Activated CD4-positive, alpha-beta memory T cell treated with anti-CD3 and anti-CD28 coated beads, Interleukin-2, amount 10 ng/mL, durations not matched to agents 7 days and 5 days (primary cell): ENCODE results near the gene FCMR. TPM values are rescaled to one million over a fixed set of nuclear protein-coding genes. Genes with fewer than 3 reads are reported as not detected.
A peak's percentile ranks its signal among the peaks of the same experiment; 100 is the strongest.
"Not testable (repeated sequence)": the region's sequence is repeated elsewhere in the genome, so short reads cannot be mapped to it uniquely, and the experiment has no call there.

ENCODE experiments used
- CTCF ChIA-PET: fragments of 350-600 bp; sonication (Branson Sonifier 250); formaldehyde crosslinking; loops from one replicate; lab custom pipeline; 2021; ENCODE audit warnings: antibody characterized with exemption, inconsistent platforms; lab: Charles Lee
- POLR2A ChIA-PET: fragments of 350-600 bp; sonication (Branson Sonifier 250); formaldehyde crosslinking; loops from one replicate; lab custom pipeline; 2021; ENCODE audit warnings: antibody characterized with exemption; lab: Charles Lee
- DNase-seq: peaks from one replicate; pipeline ENCODE4 v3.0.0-alpha.2; 2020
- H3K27ac Mint-ChIP-seq: one replicate; pipeline ENCODE4 v1.8.0; 2021; ENCODE audit warnings: mild to moderate bottlenecking, mixed read lengths
- H3K27me3 Mint-ChIP-seq: one replicate; pipeline ENCODE4 v1.8.0; 2021; ENCODE audit warnings: mixed read lengths
- H3K36me3 Mint-ChIP-seq: one replicate; pipeline ENCODE4 v1.8.0; 2021; ENCODE audit warnings: low read depth, mixed read lengths
- H3K4me1 Mint-ChIP-seq: one replicate; pipeline ENCODE4 v1.8.0; 2021; ENCODE audit warnings: mixed read lengths
- H3K4me3 Mint-ChIP-seq: one replicate; pipeline ENCODE4 v1.8.0; 2021; ENCODE audit warnings: mild to moderate bottlenecking, mixed read lengths
- H3K9me3 Mint-ChIP-seq: one replicate; pipeline ENCODE4 v1.8.0; 2021; ENCODE audit warnings: mixed read lengths
- total RNA-seq, 2 experiments: library from RNA; stranded (reverse); gene quantifications; one replicate each; pipeline ENCODE4 v1.2.3, GENCODE V29; 2021

Gene FCMR
- total RNA-seq, 2 experiments from 2014 or later, result 117 to 121 TPM

GRCh38 chr1:206930210-206930798, 8.6 kb upstream of the FCMR start:
- DNase-seq, result peak; percentile 25
- POLR2A ChIA-PET, result no interaction called here
- peaks cover 20% of the 10 kb centered on the region for H3K4me1 Mint-ChIP-seq
- H3K27ac Mint-ChIP-seq, result peak overlapping the region; percentile 65
- H3K9me3 Mint-ChIP-seq, result no peaks in the 10 kb centered on the region
- H3K27me3 Mint-ChIP-seq, result no peaks in the 10 kb centered on the region
- no peaks in the 10 kb centered on the region for H3K36me3 Mint-ChIP-seq
- CTCF ChIA-PET, result interaction anchor here (0.8 to 9.2 kb wide), 7 partner anchors 14 to 121 kb away, joined by 3 to 88 read pairs (median 6); no protein-coding TSS in a partner anchor
- no peak overlapping the region for H3K4me3 Mint-ChIP-seq

DNA sequence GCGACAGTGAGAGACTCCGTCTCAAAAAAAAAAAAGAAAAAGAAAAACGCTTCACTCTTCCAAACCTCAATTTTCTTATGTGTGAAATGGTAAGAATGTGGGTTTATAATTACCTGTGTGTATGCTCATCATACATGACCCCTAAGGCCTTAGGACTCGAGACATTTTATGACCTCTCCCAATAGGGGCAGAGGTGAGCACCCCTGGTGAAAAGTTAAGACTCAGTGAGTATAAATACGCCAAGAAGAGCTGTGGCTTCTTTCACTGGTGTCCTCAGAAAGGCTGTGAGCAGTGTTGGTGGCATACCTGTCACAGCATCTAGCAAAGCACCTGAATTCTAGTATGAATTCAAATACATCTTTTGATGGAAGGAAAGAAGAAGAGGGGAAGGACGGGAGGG, 7.8 kb upstream of the FCMR start:
- Mint-ChIP-seq H3K4me1 (peaks cover 20% of the 10 kb centered on the region), H3K27me3 (no peaks in the 10 kb centered on the region), H3K36me3 (no peaks in the 10 kb centered on the region), H3K9me3 (no peaks in the 10 kb centered on the region), H3K27ac (no peak overlapping the region), H3K4me3 (no peak overlapping the region)
- DNase-seq, result no peak
- ChIA-PET POLR2A (no interaction called here), CTCF (interaction anchor here (0.8 kb wide), 1 partner anchor 17 kb away, joined by 5 read pairs; no protein-coding TSS in a partner anchor)

DNA sequence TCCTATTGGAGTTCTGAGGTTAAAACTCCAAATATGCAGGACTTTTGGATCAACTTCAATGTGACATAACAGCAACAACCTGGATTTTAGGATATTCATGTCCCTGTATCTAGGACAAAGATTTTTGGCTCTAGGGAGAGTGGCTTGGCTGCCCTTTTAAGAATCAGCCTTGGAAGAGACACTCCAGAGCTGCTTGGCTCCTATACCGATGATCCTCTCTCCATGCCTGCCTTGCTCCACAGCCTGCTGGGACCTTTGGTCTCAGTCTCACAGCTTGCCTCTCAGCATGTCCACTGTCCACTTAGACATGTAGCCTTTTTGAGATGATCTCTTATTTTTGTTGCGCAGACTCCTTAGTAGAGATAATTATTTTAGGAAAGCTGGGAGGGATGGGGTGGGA, 4.5 kb upstream of the FCMR start:
- no peaks in the 10 kb centered on the region for H3K36me3 Mint-ChIP-seq
- H3K4me1 Mint-ChIP-seq, result peaks cover 21% of the 10 kb centered on the region
- no peak for DNase-seq
- H3K4me3 Mint-ChIP-seq, result no peak overlapping the region
- no peaks in the 10 kb centered on the region for H3K9me3 Mint-ChIP-seq
- CTCF ChIA-PET, result interaction anchor here (0.7 to 3.0 kb wide), 5 partner anchors 10 to 109 kb away, joined by 4 to 22 read pairs (median 10); no protein-coding TSS in a partner anchor
- no peak overlapping the region for H3K27ac Mint-ChIP-seq
- H3K27me3 Mint-ChIP-seq, result no peaks in the 10 kb centered on the region
- POLR2A ChIA-PET, result no interaction called here

DNA sequence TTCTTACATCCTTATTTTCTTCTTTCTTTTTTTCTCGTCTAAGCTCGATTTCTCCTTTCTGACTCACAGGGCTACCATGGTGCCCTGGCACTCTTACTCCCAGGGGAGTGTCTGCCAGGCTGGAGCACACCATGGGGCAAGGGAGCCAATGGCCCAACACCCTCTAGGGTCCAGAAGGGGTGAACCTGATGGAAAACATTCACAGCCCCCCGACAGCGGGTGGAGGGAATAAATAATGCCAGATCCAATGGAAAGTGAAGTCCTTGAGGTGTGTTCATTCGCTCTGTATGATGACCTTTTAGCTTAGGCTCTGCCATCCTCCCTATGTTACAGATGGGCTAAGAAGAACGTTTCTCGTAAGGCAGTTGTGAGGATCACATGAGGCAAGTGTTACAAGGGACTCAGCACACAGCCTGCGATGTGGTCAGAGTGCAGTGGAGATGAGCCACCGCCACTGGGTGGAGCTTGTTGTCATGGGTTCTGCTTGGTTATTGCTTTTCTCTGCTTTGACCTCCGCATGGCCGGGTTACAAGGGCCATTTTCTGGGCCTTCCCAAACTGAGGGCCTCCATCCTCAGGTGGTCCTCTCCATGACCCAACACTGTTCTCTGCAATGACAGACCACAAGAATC, 3.5 kb upstream of the FCMR start:
- Mint-ChIP-seq H3K27ac (no peak overlapping the region), H3K4me3 (no peak overlapping the region), H3K27me3 (no peaks in the 10 kb centered on the region), H3K9me3 (no peaks in the 10 kb centered on the region), H3K36me3 (peaks cover 8% of the 10 kb centered on the region), H3K4me1 (peaks cover 22% of the 10 kb centered on the region)
- ChIA-PET POLR2A (interaction anchor here (0.8 to 1.7 kb wide), 3 partner anchors 13 to 191 kb away, joined by 3 to 5 read pairs (median 3); no protein-coding TSS in a partner anchor), CTCF (interaction anchor here (1.1 to 3.0 kb wide), 8 partner anchors 8 to 290 kb away, joined by 3 to 22 read pairs (median 7); partner anchors contain the start of gene DYRK3)
- DNase-seq, result peak; percentile 71

GRCh38 chr1:206924592-206925105, 2.9 kb upstream of the FCMR start:
- ChIA-PET POLR2A (interaction anchor here (0.7 to 1.7 kb wide), 4 partner anchors 12 to 190 kb away, joined by 3 to 5 read pairs (median 3); no protein-coding TSS in a partner anchor), CTCF (interaction anchor here (1.1 to 3.0 kb wide), 8 partner anchors 8 to 289 kb away, joined by 3 to 22 read pairs (median 7); partner anchors contain the start of gene DYRK3)
- no peaks in the 10 kb centered on the region for H3K27me3 Mint-ChIP-seq
- no peak overlapping the region for H3K4me3 Mint-ChIP-seq
- H3K9me3 Mint-ChIP-seq, result no peaks in the 10 kb centered on the region
- no peak overlapping the region for H3K27ac Mint-ChIP-seq
- H3K36me3 Mint-ChIP-seq, result peaks cover 13% of the 10 kb centered on the region
- peak; percentile 23 for DNase-seq
- H3K4me1 Mint-ChIP-seq, result peaks cover 22% of the 10 kb centered on the region

- H3K4me3 Mint-ChIP-seq, H3K27ac Mint-ChIP-seq, H3K27me3 Mint-ChIP-seq, H3K9me3 Mint-ChIP-seq, DNase-seq: not testable (repeated sequence)
- ChIA-PET POLR2A (interaction anchor here (0.7 to 3.0 kb wide), 3 partner anchors 11 to 158 kb away, joined by 3 to 12 read pairs (median 5); no protein-coding TSS in a partner anchor), CTCF (interaction anchor here (1.1 to 3.0 kb wide), 4 partner anchors 10 to 58 kb away, joined by 4 to 22 read pairs (median 8); no protein-coding TSS in a partner anchor)
- peaks cover 14% of the 10 kb centered on the region for H3K36me3 Mint-ChIP-seq
- H3K4me1 Mint-ChIP-seq, result peaks cover 25% of the 10 kb centered on the region
These were observed 2.3 kb upstream of the FCMR start for GRCh38 chr1:206923961-206924557.

DNA sequence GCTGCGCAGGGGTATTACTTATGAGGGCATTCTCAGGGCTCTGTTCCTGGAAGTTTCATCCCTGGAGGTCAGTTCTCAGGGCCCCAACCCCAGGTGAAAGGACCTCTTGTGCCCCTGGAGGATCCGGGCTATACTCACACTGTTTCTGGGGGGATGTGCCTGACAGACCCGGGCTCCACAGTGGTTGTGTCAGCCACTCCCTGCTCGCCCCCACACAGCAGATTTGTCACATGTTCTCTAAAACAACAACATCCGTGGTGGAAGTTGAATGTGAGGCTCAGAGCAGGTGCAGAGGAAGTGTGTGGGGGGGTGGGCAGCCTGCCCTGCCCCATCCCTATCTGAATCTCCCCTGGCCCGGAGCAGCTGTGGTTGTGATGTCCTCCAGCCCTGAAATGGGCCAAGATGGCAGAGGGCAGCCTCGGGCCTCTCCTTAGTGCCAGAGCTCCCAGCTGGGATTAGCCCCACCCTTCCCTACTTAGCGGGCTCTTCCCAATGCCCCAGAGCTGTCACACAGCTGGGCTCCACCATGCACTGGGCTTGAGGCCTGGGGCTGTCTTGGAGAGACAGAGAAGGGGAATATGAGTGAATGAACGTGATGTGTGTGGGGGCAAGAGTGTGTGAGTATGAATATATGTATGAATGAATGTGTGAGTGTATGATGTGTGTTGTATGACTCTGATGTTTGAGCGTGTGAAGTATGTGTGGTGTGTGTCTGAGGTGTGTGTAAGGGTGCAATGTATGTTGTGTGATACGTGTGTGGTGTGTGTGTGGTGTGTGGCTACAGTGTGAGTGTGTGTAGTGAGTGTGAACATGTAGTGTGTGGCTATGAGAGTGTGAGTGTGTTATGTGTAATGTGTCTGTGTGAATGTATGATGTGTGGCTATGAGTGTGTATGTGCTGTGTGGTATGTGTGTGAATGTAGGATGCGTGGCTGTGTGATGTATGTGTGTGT, 1.5 kb upstream of the FCMR start:
- no peaks in the 10 kb centered on the region for H3K27me3 Mint-ChIP-seq
- H3K9me3 Mint-ChIP-seq, result no peaks in the 10 kb centered on the region
- ChIA-PET CTCF (interaction anchor here (0.6 to 3.4 kb wide), 7 partner anchors 9 to 126 kb away, joined by 3 to 51 read pairs (median 4); no protein-coding TSS in a partner anchor), POLR2A (interaction anchor here (1.2 to 3.0 kb wide), 5 partner anchors 10 to 363 kb away, joined by 3 to 33 read pairs (median 12); no protein-coding TSS in a partner anchor)
- peak; percentile 72 for DNase-seq
- no peak overlapping the region for H3K4me3 Mint-ChIP-seq
- peaks cover 17% of the 10 kb centered on the region for H3K36me3 Mint-ChIP-seq
- H3K4me1 Mint-ChIP-seq, result peaks cover 30% of the 10 kb centered on the region
- H3K27ac Mint-ChIP-seq, result no peak overlapping the region

GRCh38 chr1:206922524-206922923, 783 bp upstream of the FCMR start:
- ChIA-PET CTCF (interaction anchor here (0.9 to 3.4 kb wide), 10 partner anchors 10 to 287 kb away, joined by 3 to 51 read pairs (median 8); partner anchors contain the start of gene DYRK3), POLR2A (interaction anchor here (0.7 to 3.0 kb wide), 19 partner anchors 9 to 453 kb away, joined by 3 to 33 read pairs (median 4); partner anchors contain the start of gene IKBKE)
- Mint-ChIP-seq H3K36me3 (peaks cover 23% of the 10 kb centered on the region), H3K4me3 (no peak overlapping the region), H3K9me3 (no peaks in the 10 kb centered on the region), H3K27me3 (no peaks in the 10 kb centered on the region), H3K4me1 (peaks cover 37% of the 10 kb centered on the region), H3K27ac (no peak overlapping the region)
- DNase-seq, result no peak

DNA sequence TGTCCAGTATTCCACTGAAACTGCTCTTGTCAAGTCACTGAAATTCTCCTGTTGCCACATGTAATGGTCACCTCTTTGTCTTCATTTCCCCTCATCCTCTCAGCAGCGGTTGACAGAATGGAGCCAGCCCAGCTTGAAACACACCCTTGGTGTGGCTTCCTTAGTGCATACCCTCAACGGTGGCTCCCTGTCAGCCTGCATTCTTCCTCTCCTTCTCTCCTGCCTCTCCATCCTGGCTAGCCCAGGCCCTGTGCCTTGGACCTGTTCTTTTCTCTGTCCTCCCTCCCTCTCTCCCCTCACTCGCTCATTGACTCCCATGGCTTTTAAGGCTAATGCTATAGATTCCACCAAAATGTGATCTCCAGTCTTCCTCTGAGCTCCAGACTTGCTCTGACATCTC, 3.7 kb downstream of the FCMR start:
- Mint-ChIP-seq H3K4me1 (peaks cover 60% of the 10 kb centered on the region), H3K4me3 (peak overlapping the region; percentile 40), H3K27ac (no peak overlapping the region), H3K36me3 (peaks cover 64% of the 10 kb centered on the region), H3K9me3 (no peaks in the 10 kb centered on the region), H3K27me3 (no peaks in the 10 kb centered on the region)
- ChIA-PET CTCF (interaction anchor here (0.6 to 4.5 kb wide), 11 partner anchors 10 to 196 kb away, joined by 3 to 23 read pairs (median 5); no protein-coding TSS in a partner anchor), POLR2A (interaction anchor here (0.6 to 2.1 kb wide), 5 partner anchors 9 to 204 kb away, joined by 3 to 13 read pairs (median 3); no protein-coding TSS in a partner anchor)
- DNase-seq, result no peak

- Mint-ChIP-seq H3K27me3 (no peaks in the 10 kb centered on the region), H3K4me3 (no peak overlapping the region), H3K9me3 (no peaks in the 10 kb centered on the region), H3K36me3 (peaks cover 82% of the 10 kb centered on the region), H3K4me1 (peaks cover 72% of the 10 kb centered on the region), H3K27ac (peak overlapping the region; percentile 8)
- POLR2A ChIA-PET, result interaction anchor here (1.0 kb wide), 1 partner anchor 231 kb away, joined by 3 read pairs; no protein-coding TSS in a partner anchor
- DNase-seq, result no peak
- CTCF ChIA-PET, result interaction anchor here (0.8 to 4.5 kb wide), 9 partner anchors 9 to 304 kb away, joined by 3 to 23 read pairs (median 8); partner anchors contain the start of gene EIF2D
These were observed 5.6 kb downstream of the FCMR start for GRCh38 chr1:206916000-206916709.
